GM21576 (cell line): ENCODE measurements around the gene BTN1A1.
"Not testable (repeated sequence)": the region's sequence is repeated elsewhere in the genome, so short reads cannot be mapped to it uniquely, and the experiment has no call there.

Experiments
- ATAC-seq: cut with Tn5 transposase; IDR thresholded peaks from one replicate; pipeline ENCODE4 v1.9.1; 2021; ENCODE audit warnings: mild to moderate bottlenecking, moderate library complexity; ENCODE audit not compliant: unreplicated experiment

BTN1A1 gene

GRCh38 chr6:26500102-26500501 is at the start of gene BTN1A1:
TSS of gene BTN1A1 (plus strand) at chr6:26500303. CDS start at chr6:26501287, 984 bp downstream.
- ATAC-seq = no peak

- ATAC-seq = no peak
These were observed 47.4 kb upstream of the BTN1A1 start for GRCh38 chr6:26452631-26453235.

- no peak for ATAC-seq
These were observed 45.5 kb upstream of the BTN1A1 start for GRCh38 chr6:26454631-26455030.

GRCh38 chr6:26455357-26455970 is 44.6 kb upstream of the BTN1A1 start:
- no peak for ATAC-seq

- ATAC-seq = peak; percentile 21
These were observed 42.8 kb upstream of the BTN1A1 start for GRCh38 chr6:26457264-26457805.

- peak; percentile 98 for ATAC-seq
These were observed 42.1 kb upstream of the BTN1A1 start, which contains the start of gene BTN2A1 for GRCh38 chr6:26457806-26458688. TSS of gene BTN2A1 (plus strand) at chr6:26457955. CDS start at chr6:26458637, 682 bp downstream.

GRCh38 chr6:26459023-26459810 is 40.9 kb upstream of the BTN1A1 start:
- no peak for ATAC-seq

- ATAC-seq = not testable (repeated sequence)
These were observed 38.8 kb upstream of the BTN1A1 start for GRCh38 chr6:26461353-26461752.

- no peak for ATAC-seq
These were observed 36.1 kb upstream of the BTN1A1 start for GRCh38 chr6:26464014-26464413.

- ATAC-seq = no peak
These were observed 35.5 kb upstream of the BTN1A1 start for GRCh38 chr6:26464416-26465131.

- ATAC-seq = no peak
These were observed 34.3 kb upstream of the BTN1A1 start for GRCh38 chr6:26465776-26466175.

- ATAC-seq = no peak
These were observed 31.3 kb upstream of the BTN1A1 start for GRCh38 chr6:26468829-26469228.

- no peak for ATAC-seq
These were observed 29.5 kb upstream of the BTN1A1 start for GRCh38 chr6:26470643-26471042.

GRCh38 chr6:26471970-26472369 is 28.1 kb upstream of the BTN1A1 start:
- no peak for ATAC-seq

- no peak for ATAC-seq
These were observed 27.4 kb upstream of the BTN1A1 start for GRCh38 chr6:26472549-26473290.

- no peak for ATAC-seq
These were observed 26.7 kb upstream of the BTN1A1 start for GRCh38 chr6:26473429-26473757.

GRCh38 chr6:26473758-26474438 is 26.2 kb upstream of the BTN1A1 start:
- peak; percentile 90 for ATAC-seq

- ATAC-seq = no peak
These were observed 25.6 kb upstream of the BTN1A1 start for GRCh38 chr6:26474439-26474881.
